ENCODE measurements around the gene ARAP3. TPM values are rescaled to one million over a fixed set of nuclear protein-coding genes. Genes with fewer than 3 reads are reported as not detected.
"Not testable (repeated sequence)": the region's sequence is repeated elsewhere in the genome, so short reads cannot be mapped to it uniquely, and the experiment has no call there.

ARAP3 gene
- total and polyA plus RNA-seq, 12 donors: 10.8 to 27.3 (median 13.6) TPM

GRCh38 chr5:141613344-141613743 is 68.7 kb downstream of the ARAP3 start:
- ATAC-seq: no peak
- H3K27me3 ChIP-seq: no peaks in the 10 kb centered on the region
- H3K9me3 ChIP-seq: no peaks in the 10 kb centered on the region
- no peak for DNase-seq
- H3K4me1 ChIP-seq: peaks cover 0 to 98% (median 37%) of the 10 kb centered on the region in 9 donors
- peaks cover 0 to 5% (median 0%) of the 10 kb centered on the region in 9 donors for H3K36me3 ChIP-seq
- H3K27ac ChIP-seq: peak overlapping the region in 3 of 10 donors; percentile 15 to 20 (median 16)
- no peak for TF ChIP-seq CTCF (IDR thresholded peaks at IDR 0.05)
- intact Hi-C loops (cut with DNase I): no loop called here
- no peak overlapping the region for H3K4me3 ChIP-seq

- Histone ChIP-seq H3K36me3 (peaks cover 0 to 5% (median 0%) of the 10 kb centered on the region in 9 donors), H3K4me1 (peaks cover 0 to 99% (median 36%) of the 10 kb centered on the region in 9 donors), H3K27ac (no peak overlapping the region), H3K9me3 (no peaks in the 10 kb centered on the region), H3K4me3 (no peak overlapping the region), H3K27me3 (no peaks in the 10 kb centered on the region)
- intact Hi-C loops (cut with DNase I): no loop called here
- 86 to 89% methylated on average over 3 of the region's 3 CpGs for WGBS, 2 donors
- ATAC-seq (no peak), DNase-seq (no peak)
- no peak for TF ChIP-seq CTCF (IDR thresholded peaks at IDR 0.05)
Observed at GRCh38 chr5:141611289-141611688, 70.7 kb downstream of the ARAP3 start.

GRCh38 chr5:141609921-141610320 is 72.1 kb downstream of the ARAP3 start:
- H3K27ac ChIP-seq; H3K36me3 ChIP-seq; H3K27me3 ChIP-seq; H3K9me3 ChIP-seq; H3K4me3 ChIP-seq; intact Hi-C loops (cut with DNase I); ATAC-seq; DNase-seq: not testable (repeated sequence)
- 98% methylated on average over 7 of the region's 7 CpGs for WGBS, 2 donors
- peaks cover 0 to 99% (median 43%) of the 10 kb centered on the region in 9 donors for H3K4me1 ChIP-seq

GRCh38 chr5:141609044-141609443 is 73.0 kb downstream of the ARAP3 start:
- Histone ChIP-seq H3K27me3 (no peaks in the 10 kb centered on the region), H3K4me1 (peaks cover 0 to 99% (median 49%) of the 10 kb centered on the region in 9 donors), H3K27ac (peak overlapping the region in 1 of 10 donors; percentile 44), H3K4me3 (no peak overlapping the region), H3K9me3 (no peaks in the 10 kb centered on the region), H3K36me3 (peaks cover 0 to 5% (median 0%) of the 10 kb centered on the region in 9 donors)
- WGBS, 2 donors: 96 to 99% methylated on average over 3 of the region's 3 CpGs
- ATAC-seq: no peak
- DNase-seq: no peak
- intact Hi-C loops (cut with DNase I): no loop called here
- TF ChIP-seq CTCF (IDR thresholded peaks at IDR 0.05): no peak

- Histone ChIP-seq H3K36me3 (peaks cover 0 to 5% (median 0%) of the 10 kb centered on the region in 9 donors), H3K27ac (peak overlapping the region in 1 of 10 donors; percentile 88), H3K4me1 (peaks cover 2 to 99% (median 49%) of the 10 kb centered on the region in 9 donors), H3K9me3 (no peaks in the 10 kb centered on the region), H3K27me3 (no peaks in the 10 kb centered on the region), H3K4me3 (no peak overlapping the region)
- 76 to 78% methylated on average over 1 of the region's 1 CpG for WGBS, 2 donors
- no peak for ATAC-seq
- intact Hi-C loops (cut with DNase I): no loop called here
- no peak for TF ChIP-seq CTCF (IDR thresholded peaks at IDR 0.05)
- no peak for DNase-seq
Observed at GRCh38 chr5:141608557-141608956, 73.5 kb downstream of the ARAP3 start.
